ENCODE data around the gene RARB. TPM values are rescaled to one million over a fixed set of nuclear protein-coding genes. Genes with fewer than 3 reads are reported as not detected.

RARB gene
- total and polyA plus RNA-seq, 2 experiments from 2014 or later = 0.14 to 0.42 TPM

GRCh38 chr3:25461946-25462345, 33.9 kb downstream of the RARB start:
- H3K9me2 ChIP-seq (ENCODE audit: insufficient read depth) = no peaks in the 10 kb centered on the region
- DNase-seq (ENCODE audit: low spot score) (no peak), ATAC-seq (no peak)
- Mint-ChIP-seq H3K9me3 (no peaks in the 10 kb centered on the region), H3K27me3 (ENCODE audit: insufficient read depth, low read depth, poor library complexity) (no peaks in the 10 kb centered on the region), H3K27ac (no peak overlapping the region), H3K36me3 (ENCODE audit: low read depth) (no peaks in the 10 kb centered on the region), H3K4me1 (no peaks in the 10 kb centered on the region; the same call in 2 of the 3 replicates), H3K4me3 (no peak overlapping the region)
- no peaks in the 10 kb centered on the region for H3K79me2 ChIP-seq (replicated peaks; ENCODE audit: insufficient read depth)
- H3F3A ChIP-seq (replicated peaks; ENCODE audit: low read depth) = no peaks in the 10 kb centered on the region
- H2AFZ ChIP-seq = no peak overlapping the region
- H3K36me3 ChIP-seq (ENCODE audit: insufficient read depth) = no peaks in the 10 kb centered on the region
- TF ChIP-seq EZH2 (IDR thresholded peaks at IDR 0.05; ENCODE audit: low read depth, unreplicated experiment) (no peak), STAT1 (IDR thresholded peaks at IDR 0.05; ENCODE audit: unreplicated experiment) (no peak), ZNF114 (CRISPR knock-in tag; IDR thresholded peaks at IDR 0.05) (no peak), CREB1 (CRISPR knock-in tag; IDR thresholded peaks at IDR 0.05; ENCODE audit: low read depth) (no peak), JUNB (IDR thresholded peaks at IDR 0.05; ENCODE audit: unreplicated experiment) (no peak), ZNF331 (CRISPR knock-in tag; IDR thresholded peaks at IDR 0.05; ENCODE audit: low read depth) (no peak), POLR2AphosphoS5 (IDR thresholded peaks at IDR 0.05; ENCODE audit: low read depth) (no peak), EZH2phosphoT487 (IDR thresholded peaks at IDR 0.05; ENCODE audit: unreplicated experiment) (no peak), NANOG (IDR thresholded peaks at IDR 0.05; ENCODE audit: borderline replicate concordance) (no peak), ETS1 (IDR thresholded peaks at IDR 0.05) (no peak), CTCF (conservative IDR thresholded peaks at IDR 0.05; ENCODE audit: low read depth in 2 of 2) (no peak), ZNF462 (CRISPR knock-in tag; IDR thresholded peaks at IDR 0.05) (no peak)
- TF ChIP-seq, protein P1, sequence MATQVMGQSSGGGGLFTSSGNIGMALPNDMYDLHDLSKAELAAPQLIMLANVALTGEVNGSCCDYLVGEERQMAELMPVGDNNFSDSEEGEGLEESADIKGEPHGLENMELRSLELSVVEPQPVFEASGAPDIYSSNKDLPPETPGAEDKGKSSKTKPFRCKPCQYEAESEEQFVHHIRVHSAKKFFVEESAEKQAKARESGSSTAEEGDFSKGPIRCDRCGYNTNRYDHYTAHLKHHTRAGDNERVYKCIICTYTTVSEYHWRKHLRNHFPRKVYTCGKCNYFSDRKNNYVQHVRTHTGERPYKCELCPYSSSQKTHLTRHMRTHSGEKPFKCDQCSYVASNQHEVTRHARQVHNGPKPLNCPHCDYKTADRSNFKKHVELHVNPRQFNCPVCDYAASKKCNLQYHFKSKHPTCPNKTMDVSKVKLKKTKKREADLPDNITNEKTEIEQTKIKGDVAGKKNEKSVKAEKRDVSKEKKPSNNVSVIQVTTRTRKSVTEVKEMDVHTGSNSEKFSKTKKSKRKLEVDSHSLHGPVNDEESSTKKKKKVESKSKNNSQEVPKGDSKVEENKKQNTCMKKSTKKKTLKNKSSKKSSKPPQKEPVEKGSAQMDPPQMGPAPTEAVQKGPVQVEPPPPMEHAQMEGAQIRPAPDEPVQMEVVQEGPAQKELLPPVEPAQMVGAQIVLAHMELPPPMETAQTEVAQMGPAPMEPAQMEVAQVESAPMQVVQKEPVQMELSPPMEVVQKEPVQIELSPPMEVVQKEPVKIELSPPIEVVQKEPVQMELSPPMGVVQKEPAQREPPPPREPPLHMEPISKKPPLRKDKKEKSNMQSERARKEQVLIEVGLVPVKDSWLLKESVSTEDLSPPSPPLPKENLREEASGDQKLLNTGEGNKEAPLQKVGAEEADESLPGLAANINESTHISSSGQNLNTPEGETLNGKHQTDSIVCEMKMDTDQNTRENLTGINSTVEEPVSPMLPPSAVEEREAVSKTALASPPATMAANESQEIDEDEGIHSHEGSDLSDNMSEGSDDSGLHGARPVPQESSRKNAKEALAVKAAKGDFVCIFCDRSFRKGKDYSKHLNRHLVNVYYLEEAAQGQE (IDR thresholded peaks at IDR 0.05; ENCODE audit: unreplicated experiment) = no peak
- H3K4me2 ChIP-seq = no peak overlapping the region
- no peaks in the 10 kb centered on the region for H4K20me1 ChIP-seq (replicated peaks; ENCODE audit: insufficient read depth)
- H3K4me3 ChIP-seq = no peak overlapping the region
- no peak overlapping the region for H3K27ac ChIP-seq (ENCODE audit: low read depth)
- H3K4me1 ChIP-seq (ENCODE audit: insufficient read depth) = peaks cover 3% of the 10 kb centered on the region; the same call in 1 of the 2 replicates
- no peaks in the 10 kb centered on the region for H3K27me3 ChIP-seq (ENCODE audit: insufficient read depth)

Measured in GM23338 (cell line).